ENCODE measurements around the gene SPINK8. TPM values are rescaled to one million over a fixed set of nuclear protein-coding genes. Genes with fewer than 3 reads are reported as not detected.
A peak's percentile ranks its signal among the peaks of the same experiment; 100 is the strongest.
"Not testable (repeated sequence)": the region's sequence is repeated elsewhere in the genome, so short reads cannot be mapped to it uniquely, and the experiment has no call there.

SPINK8 gene
- not detected for polyA plus RNA-seq
- long read RNA-seq, donor 1 = 0 reads
- long read RNA-seq, donor 2 = 0 reads
- long read RNA-seq, donor 3 = 0 reads
- long read RNA-seq, donor 4 = 0 reads
- long read RNA-seq, donor 5 = 0 reads
- long read RNA-seq, donor 6 = 0 reads
- long read RNA-seq, donor 7 = 0 reads
- long read RNA-seq, donor 8 = 0 reads
- long read RNA-seq, donor 9 = 0 reads
- long read RNA-seq, donor 10 = 0 reads

DNA sequence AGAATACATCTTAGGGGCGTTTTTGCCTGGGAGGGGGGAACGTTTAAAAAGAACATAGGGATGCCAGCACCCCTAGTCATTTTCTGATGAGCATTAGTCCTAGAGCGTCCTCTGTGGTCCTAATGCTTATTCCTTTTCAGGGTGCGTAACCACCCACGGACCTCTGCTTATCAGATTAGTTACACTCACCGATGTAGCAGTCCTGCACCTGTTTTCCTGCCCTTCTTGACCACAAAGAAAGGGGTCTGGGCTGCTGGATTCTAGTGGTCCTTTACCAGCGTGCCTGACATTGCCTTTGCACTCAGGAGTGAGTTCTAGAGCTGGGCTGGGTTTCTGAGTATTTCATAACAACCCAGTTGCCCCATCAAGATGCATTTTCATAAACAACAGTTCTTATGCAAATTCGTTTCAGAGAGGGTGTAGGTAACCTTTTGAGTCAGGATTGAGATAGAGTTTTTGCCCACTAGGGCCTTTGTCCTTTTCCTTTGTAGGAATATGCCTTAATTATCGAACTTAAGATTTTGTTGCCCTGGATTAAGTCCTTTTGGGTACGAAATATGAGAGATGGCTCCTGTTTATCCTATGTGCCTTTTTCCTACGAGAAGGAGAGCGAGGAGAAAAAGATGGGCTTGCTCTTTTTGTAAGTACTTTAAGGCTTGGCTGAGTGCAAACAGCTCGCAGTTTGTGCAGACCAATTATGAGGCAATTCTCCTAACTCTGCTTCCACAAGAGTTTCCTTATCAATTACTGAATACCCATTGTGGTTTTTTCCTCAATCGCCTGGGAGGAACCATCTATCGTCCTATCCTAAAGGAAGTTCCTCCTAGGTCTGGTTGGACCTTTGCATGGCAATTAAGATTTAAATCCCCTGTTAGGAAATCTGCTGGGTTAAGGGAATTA lies at the start of gene SPINK8:
SPINK8 (minus strand) TSS at position 316 of the 900 bp plus-strand sequence. CDS start 5,320 bp downstream, outside the sequence.
- H3K4me3 ChIP-seq (ENCODE audit: low read depth in 1 of 3, low read length in 3 of 3); H3K27ac ChIP-seq (ENCODE audit: low read depth in 1 of 3, low read length in 2 of 3); H3K4me1 ChIP-seq (ENCODE audit: control insufficient read depth in 3 of 3, insufficient read depth in 2 of 3, low read depth in 1 of 3, low read length in 2 of 3); DNase-seq; H3K36me3 ChIP-seq (ENCODE audit: control insufficient read depth in 3 of 3, insufficient read depth in 2 of 3, low read depth in 1 of 3, low read length in 3 of 3); H3K27me3 ChIP-seq (ENCODE audit: control insufficient read depth in 3 of 3, insufficient read depth in 3 of 3, low read length in 3 of 3); FAIRE-seq; H3K9me3 ChIP-seq (ENCODE audit: control insufficient read depth in 2 of 2, insufficient read depth in 1 of 2, low read depth in 1 of 2, low read length in 1 of 2): not testable (repeated sequence)
- WGBS, 3 donors = 54 to 66% (median 59%) methylated on average over 15 of the region's 15 CpGs

DNA sequence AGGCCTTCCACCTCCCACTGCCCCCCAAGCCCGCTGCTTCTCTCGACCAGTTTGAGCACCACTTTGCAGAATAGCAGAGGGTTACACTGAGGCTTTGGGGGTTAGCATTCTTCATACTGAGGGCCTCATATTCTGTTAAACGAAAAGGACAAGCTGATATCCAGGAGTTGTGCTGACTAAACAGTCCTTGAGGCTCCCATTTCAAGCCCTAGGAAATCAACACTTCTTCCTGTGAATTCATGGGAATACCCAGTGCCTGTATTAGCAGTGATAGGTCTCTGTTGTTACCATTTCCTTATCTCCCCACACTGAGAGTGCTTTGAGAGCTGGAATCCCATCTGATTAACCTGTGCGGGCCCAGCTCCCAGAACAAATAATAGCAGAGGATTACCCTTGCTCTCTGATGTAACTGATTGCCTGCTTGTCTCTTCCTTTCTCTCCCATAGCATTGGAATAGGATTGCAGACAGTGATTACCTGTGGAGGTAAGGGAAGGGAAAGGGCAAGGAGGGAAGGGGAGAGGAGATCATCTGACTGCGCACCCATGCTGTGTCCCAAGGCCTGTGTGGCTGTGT lies 39.5 kb upstream of the SPINK8 start:
- H3K27me3 ChIP-seq (ENCODE audit: control insufficient read depth in 3 of 3, insufficient read depth in 3 of 3, low read length in 3 of 3) = no peaks in the 10 kb centered on the region
- FAIRE-seq = no peak
- WGBS, 3 donors = 68 to 72% (median 70%) methylated on average over 5 of the region's 5 CpGs
- H3K27ac ChIP-seq (ENCODE audit: low read depth in 1 of 3, low read length in 2 of 3) = no peak overlapping the region
- H3K9me3 ChIP-seq (ENCODE audit: control insufficient read depth in 2 of 2, insufficient read depth in 1 of 2, low read depth in 1 of 2, low read length in 1 of 2) = no peaks in the 10 kb centered on the region
- no peak for DNase-seq
- H3K36me3 ChIP-seq (ENCODE audit: control insufficient read depth in 3 of 3, insufficient read depth in 2 of 3, low read depth in 1 of 3, low read length in 3 of 3) = no peaks in the 10 kb centered on the region
- peaks cover 0 to 4% (median 0%) of the 10 kb centered on the region in 3 donors for H3K4me1 ChIP-seq (ENCODE audit: control insufficient read depth in 3 of 3, insufficient read depth in 2 of 3, low read depth in 1 of 3, low read length in 2 of 3)
- H3K4me3 ChIP-seq (ENCODE audit: low read depth in 1 of 3, low read length in 3 of 3) = no peak overlapping the region

DNA sequence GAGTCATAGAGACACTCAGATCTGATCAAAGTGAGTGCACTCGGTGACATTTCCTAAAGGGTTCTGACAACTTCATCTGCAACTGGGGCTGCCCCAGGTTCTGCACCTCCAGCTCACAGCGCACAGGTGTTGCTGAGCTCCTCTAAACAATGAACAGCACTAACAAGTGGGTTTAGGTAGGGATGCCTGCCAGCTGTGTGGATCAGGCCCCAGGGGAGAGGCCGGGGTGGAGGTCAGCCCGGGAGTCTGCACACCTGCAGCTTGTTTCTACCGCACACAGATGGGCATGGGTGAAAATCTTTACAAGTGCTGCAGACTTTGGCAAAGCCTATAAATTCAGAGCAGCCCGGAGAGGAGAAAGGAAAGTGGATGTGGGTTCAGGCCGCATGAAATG lies 38.9 kb upstream of the SPINK8 start:
- Histone ChIP-seq H3K27me3 (ENCODE audit: control insufficient read depth in 3 of 3, insufficient read depth in 3 of 3, low read length in 3 of 3) (no peaks in the 10 kb centered on the region), H3K4me1 (ENCODE audit: control insufficient read depth in 3 of 3, insufficient read depth in 2 of 3, low read depth in 1 of 3, low read length in 2 of 3) (peaks cover 0 to 4% (median 0%) of the 10 kb centered on the region in 3 donors), H3K4me3 (ENCODE audit: low read depth in 1 of 3, low read length in 3 of 3) (no peak overlapping the region), H3K36me3 (ENCODE audit: control insufficient read depth in 3 of 3, insufficient read depth in 2 of 3, low read depth in 1 of 3, low read length in 3 of 3) (no peaks in the 10 kb centered on the region), H3K27ac (ENCODE audit: low read depth in 1 of 3, low read length in 2 of 3) (no peak overlapping the region), H3K9me3 (ENCODE audit: control insufficient read depth in 2 of 2, insufficient read depth in 1 of 2, low read depth in 1 of 2, low read length in 1 of 2) (no peaks in the 10 kb centered on the region)
- 65 to 73% (median 70%) methylated on average over 7 of the region's 7 CpGs for WGBS, 3 donors
- DNase-seq (no peak), FAIRE-seq (no peak)

GRCh38 chr3:48371651-48372376 lies 38.4 kb upstream of the SPINK8 start, which contains the start of gene FBXW12:
Gene FBXW12 (plus strand): TSS chr3:48372219. CDS start chr3:48372768, 549 bp downstream.
- Histone ChIP-seq H3K4me3 (ENCODE audit: low read depth in 1 of 3, low read length in 3 of 3) (no peak within 1 kb of the TSS), H3K27me3 (ENCODE audit: control insufficient read depth in 3 of 3, insufficient read depth in 3 of 3, low read length in 3 of 3) (no peaks in the 10 kb centered on the region), H3K9me3 (ENCODE audit: control insufficient read depth in 2 of 2, insufficient read depth in 1 of 2, low read depth in 1 of 2, low read length in 1 of 2) (no peaks in the 10 kb centered on the region), H3K27ac (ENCODE audit: low read depth in 1 of 3, low read length in 2 of 3) (no peak within 1 kb of the TSS), H3K4me1 (ENCODE audit: control insufficient read depth in 3 of 3, insufficient read depth in 2 of 3, low read depth in 1 of 3, low read length in 2 of 3) (peaks cover 0 to 4% (median 0%) of the 10 kb centered on the region in 3 donors), H3K36me3 (ENCODE audit: control insufficient read depth in 3 of 3, insufficient read depth in 2 of 3, low read depth in 1 of 3, low read length in 3 of 3) (no peaks in the 10 kb centered on the region)
- 82 to 94% (median 89%) methylated on average over 11 of the region's 11 CpGs for WGBS, 3 donors
- DNase-seq = no peak
- no peak for FAIRE-seq

GRCh38 chr3:48370333-48370713 lies 36.9 kb upstream of the SPINK8 start:
- no peak for DNase-seq
- Histone ChIP-seq H3K27ac (ENCODE audit: low read depth in 1 of 3, low read length in 2 of 3) (no peak overlapping the region), H3K27me3 (ENCODE audit: control insufficient read depth in 3 of 3, insufficient read depth in 3 of 3, low read length in 3 of 3) (no peaks in the 10 kb centered on the region), H3K36me3 (ENCODE audit: control insufficient read depth in 3 of 3, insufficient read depth in 2 of 3, low read depth in 1 of 3, low read length in 3 of 3) (no peaks in the 10 kb centered on the region), H3K4me1 (ENCODE audit: control insufficient read depth in 3 of 3, insufficient read depth in 2 of 3, low read depth in 1 of 3, low read length in 2 of 3) (peaks cover 0 to 4% (median 0%) of the 10 kb centered on the region in 3 donors), H3K9me3 (ENCODE audit: control insufficient read depth in 2 of 2, insufficient read depth in 1 of 2, low read depth in 1 of 2, low read length in 1 of 2) (no peaks in the 10 kb centered on the region), H3K4me3 (ENCODE audit: low read depth in 1 of 3, low read length in 3 of 3) (no peak overlapping the region)
- no peak for FAIRE-seq
- 81 to 93% (median 88%) methylated on average over 7 of the region's 7 CpGs for whole genome bisulfite sequencing, 3 donors

GRCh38 chr3:48369693-48370332 lies 36.4 kb upstream of the SPINK8 start:
- Histone ChIP-seq H3K9me3 (ENCODE audit: control insufficient read depth in 2 of 2, insufficient read depth in 1 of 2, low read depth in 1 of 2, low read length in 1 of 2) (no peaks in the 10 kb centered on the region), H3K4me3 (ENCODE audit: low read depth in 1 of 3, low read length in 3 of 3) (no peak overlapping the region), H3K4me1 (ENCODE audit: control insufficient read depth in 3 of 3, insufficient read depth in 2 of 3, low read depth in 1 of 3, low read length in 2 of 3) (peaks cover 0 to 4% (median 0%) of the 10 kb centered on the region in 3 donors), H3K27ac (ENCODE audit: low read depth in 1 of 3, low read length in 2 of 3) (no peak overlapping the region), H3K27me3 (ENCODE audit: control insufficient read depth in 3 of 3, insufficient read depth in 3 of 3, low read length in 3 of 3) (no peaks in the 10 kb centered on the region), H3K36me3 (ENCODE audit: control insufficient read depth in 3 of 3, insufficient read depth in 2 of 3, low read depth in 1 of 3, low read length in 3 of 3) (no peaks in the 10 kb centered on the region)
- DNase-seq (peak in 1 of 2 donors; percentile 39), FAIRE-seq (no peak)
- 55 to 64% (median 56%) methylated on average over 7 of the region's 7 CpGs for WGBS, 3 donors

DNA sequence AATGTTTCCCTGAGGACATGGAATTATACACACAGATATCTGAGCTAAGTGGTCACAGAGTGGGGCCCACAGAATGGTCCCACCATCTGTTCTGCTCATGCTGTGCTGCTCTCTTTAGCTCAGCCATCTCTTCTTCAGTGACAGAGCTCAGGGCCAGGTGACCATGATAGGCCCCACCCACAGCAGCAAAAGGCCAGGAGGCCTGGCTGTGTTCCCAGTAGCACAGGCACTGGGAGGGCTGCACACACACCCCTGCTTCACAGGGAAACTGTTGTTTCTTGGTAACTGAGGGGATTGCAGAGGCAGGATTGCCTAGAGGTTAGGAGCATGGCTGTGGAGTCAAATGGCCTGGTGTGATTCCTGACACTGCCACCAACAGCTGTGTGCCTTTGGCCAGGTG lies 33.7 kb upstream of the SPINK8 start:
- DNase-seq = peak in 1 of 2 donors; percentile 12

More for the DNA sequence above, 33.7 kb upstream of the SPINK8 start:
- no peak for FAIRE-seq
- Histone ChIP-seq H3K36me3 (ENCODE audit: control insufficient read depth in 3 of 3, insufficient read depth in 2 of 3, low read depth in 1 of 3, low read length in 3 of 3) (no peaks in the 10 kb centered on the region), H3K9me3 (ENCODE audit: control insufficient read depth in 2 of 2, insufficient read depth in 1 of 2, low read depth in 1 of 2, low read length in 1 of 2) (peaks cover 0 to 2% of the 10 kb centered on the region in 2 donors), H3K4me1 (ENCODE audit: control insufficient read depth in 3 of 3, insufficient read depth in 2 of 3, low read depth in 1 of 3, low read length in 2 of 3) (peaks cover 0 to 4% (median 0%) of the 10 kb centered on the region in 3 donors), H3K27me3 (ENCODE audit: control insufficient read depth in 3 of 3, insufficient read depth in 3 of 3, low read length in 3 of 3) (no peaks in the 10 kb centered on the region), H3K27ac (ENCODE audit: low read depth in 1 of 3, low read length in 2 of 3) (no peak overlapping the region), H3K4me3 (ENCODE audit: low read depth in 1 of 3, low read length in 3 of 3) (no peak overlapping the region)

Measured in small intestine (tissue), 16 donors.